ENCODE results near the gene NDC80.

GRCh38 chr18:2641638-2642037, 70.3 kb downstream of the NDC80 start:
- no peak for TF ChIP-seq CTCF (conservative IDR thresholded peaks at IDR 0.05 in 1 of 2, IDR thresholded peaks at IDR 0.05 in 1 of 2; ENCODE audit: extremely low read depth in 1 of 2, insufficient read depth in 1 of 2, low read depth in 1 of 2, low read length in 2 of 2)
- TF ChIP-seq EZH2 (IDR thresholded peaks at IDR 0.05; ENCODE audit: borderline replicate concordance, low read length) = no peak

All from mammary epithelial cell (primary cell).